CD4-positive, alpha-beta T cell treated with Interleukin-15 for 1 hour (primary cell): Measurements from ENCODE around the gene STRN3.
A peak's percentile ranks its signal among the peaks of the same experiment; 100 is the strongest.
"Not testable (repeated sequence)": the region's sequence is repeated elsewhere in the genome, so short reads cannot be mapped to it uniquely, and the experiment has no call there.

Experiments used
- DNase-seq: peaks from one replicate; pipeline ENCODE4 v3.0.0-alpha.2; 2020

Gene STRN3

GRCh38 chr14:31036552-31036951 is 10.4 kb upstream of the STRN3 start:
- no peak for DNase-seq

- no peak for DNase-seq
Observed at GRCh38 chr14:31030469-31030868, 4.3 kb upstream of the STRN3 start.

GRCh38 chr14:31029016-31029970 is 3.1 kb upstream of the STRN3 start:
- DNase-seq = no peak

GRCh38 chr14:31027847-31028246 is 1.7 kb upstream of the STRN3 start:
- DNase-seq = no peak

GRCh38 chr14:31026450-31027235 is 464 bp upstream of the STRN3 start:
- peak; percentile 94 for DNase-seq

- DNase-seq = peak; percentile 37
Observed at GRCh38 chr14:31025367-31026076, 657 bp downstream of the STRN3 start, which contains the start of gene AP4S1. TSS of gene AP4S1 (plus strand) at chr14:31025649. CDS start at chr14:31066197, 40,548 bp downstream.

GRCh38 chr14:31024577-31025366 is 1.4 kb downstream of the STRN3 start:
- DNase-seq = no peak

- no peak for DNase-seq
Observed at GRCh38 chr14:31024010-31024480, 2.1 kb downstream of the STRN3 start.

GRCh38 chr14:31022386-31022785 is 3.8 kb downstream of the STRN3 start:
- no peak for DNase-seq

- DNase-seq = no peak
Observed at GRCh38 chr14:31021576-31021949, 4.6 kb downstream of the STRN3 start.

GRCh38 chr14:31020834-31021575 is 5.2 kb downstream of the STRN3 start:
- no peak for DNase-seq

GRCh38 chr14:31018057-31018645 is 8.0 kb downstream of the STRN3 start:
- no peak for DNase-seq

- DNase-seq = no peak
Observed at GRCh38 chr14:31013841-31014240, 12.3 kb downstream of the STRN3 start.

GRCh38 chr14:31010935-31011334 is 15.2 kb downstream of the STRN3 start:
- DNase-seq = no peak

GRCh38 chr14:31009836-31010574 is 16.2 kb downstream of the STRN3 start:
- no peak for DNase-seq

GRCh38 chr14:31006703-31007102 is 19.5 kb downstream of the STRN3 start:
- no peak for DNase-seq

- not testable (repeated sequence) for DNase-seq
Observed at GRCh38 chr14:31004007-31004406, 22.2 kb downstream of the STRN3 start.

GRCh38 chr14:31003284-31003683 is 22.9 kb downstream of the STRN3 start:
- no peak for DNase-seq

GRCh38 chr14:31001339-31001658 is 24.9 kb downstream of the STRN3 start:
- DNase-seq = no peak

- no peak for DNase-seq
Observed at GRCh38 chr14:31000629-31001338, 25.4 kb downstream of the STRN3 start.
